Measurements from ENCODE around the gene PRSS33.

Gene PRSS33

GRCh38 chr16:2765462-2766404, 21.6 kb downstream of the PRSS33 start:
- DNase-seq (ENCODE audit: low read depth in 2 of 2, low spot score in 1 of 2): no peak

- no peak for DNase-seq (ENCODE audit: low read depth in 2 of 2, low spot score in 1 of 2)
Measured at GRCh38 chr16:2764718-2765117, 22.6 kb downstream of the PRSS33 start.

DNA sequence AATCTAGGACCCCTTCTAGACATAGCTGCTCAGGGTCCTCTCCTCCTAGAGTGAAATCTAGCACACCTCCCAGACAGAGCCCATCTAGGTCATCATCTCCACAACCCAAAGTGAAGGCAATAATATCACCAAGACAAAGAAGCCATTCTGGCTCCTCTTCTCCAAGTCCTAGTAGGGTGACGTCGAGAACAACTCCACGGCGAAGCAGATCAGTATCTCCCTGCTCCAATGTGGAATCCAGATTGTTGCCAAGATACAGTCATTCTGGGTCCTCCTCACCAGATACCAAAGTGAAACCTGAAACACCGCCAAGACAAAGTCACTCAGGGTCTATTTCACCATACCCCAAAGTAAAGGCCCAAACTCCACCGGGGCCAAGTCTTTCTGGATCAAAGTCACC, 24.2 kb downstream of the PRSS33 start:
- DNase-seq (ENCODE audit: low read depth in 2 of 2, low spot score in 1 of 2): no peak

DNA sequence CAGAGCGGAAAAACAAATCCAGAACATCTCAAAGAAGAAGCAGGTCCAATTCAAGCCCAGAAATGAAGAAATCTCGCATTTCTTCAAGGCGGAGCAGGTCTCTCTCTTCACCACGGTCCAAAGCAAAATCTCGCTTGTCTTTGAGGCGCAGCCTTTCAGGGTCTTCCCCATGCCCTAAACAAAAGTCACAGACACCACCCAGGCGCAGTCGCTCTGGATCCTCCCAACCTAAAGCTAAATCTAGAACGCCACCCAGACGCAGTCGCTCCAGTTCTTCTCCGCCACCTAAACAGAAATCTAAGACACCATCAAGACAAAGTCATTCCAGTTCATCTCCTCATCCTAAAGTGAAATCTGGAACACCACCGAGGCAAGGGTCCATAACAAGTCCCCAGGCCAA, 24.6 kb downstream of the PRSS33 start:
- no peak for DNase-seq (ENCODE audit: low read depth in 2 of 2, low spot score in 1 of 2)

DNA sequence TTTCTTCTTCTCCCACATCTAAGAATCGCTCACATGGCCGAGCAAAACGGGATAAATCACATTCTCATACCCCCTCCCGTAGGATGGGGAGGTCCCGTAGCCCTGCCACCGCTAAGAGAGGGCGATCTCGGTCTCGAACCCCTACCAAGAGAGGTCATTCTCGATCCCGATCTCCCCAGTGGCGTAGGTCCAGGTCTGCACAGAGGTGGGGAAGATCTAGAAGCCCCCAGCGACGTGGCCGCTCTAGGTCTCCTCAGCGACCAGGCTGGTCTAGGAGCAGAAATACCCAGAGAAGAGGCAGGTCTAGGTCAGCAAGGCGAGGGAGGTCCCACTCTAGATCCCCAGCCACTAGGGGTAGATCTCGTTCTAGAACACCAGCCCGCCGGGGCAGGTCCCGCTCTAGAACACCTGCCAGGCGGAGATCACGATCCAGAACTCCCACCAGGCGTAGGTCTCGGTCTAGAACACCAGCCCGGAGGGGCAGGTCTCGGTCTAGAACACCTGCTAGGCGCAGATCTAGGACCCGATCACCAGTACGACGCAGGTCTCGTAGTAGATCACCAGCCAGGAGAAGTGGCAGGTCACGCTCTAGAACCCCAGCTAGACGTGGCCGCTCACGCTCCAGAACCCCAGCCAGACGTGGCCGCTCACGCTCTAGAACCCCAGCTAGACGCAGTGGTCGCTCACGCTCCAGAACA, 25.3 kb downstream of the PRSS33 start:
- DNase-seq (ENCODE audit: low read depth in 2 of 2, low spot score in 1 of 2): no peak

DNA sequence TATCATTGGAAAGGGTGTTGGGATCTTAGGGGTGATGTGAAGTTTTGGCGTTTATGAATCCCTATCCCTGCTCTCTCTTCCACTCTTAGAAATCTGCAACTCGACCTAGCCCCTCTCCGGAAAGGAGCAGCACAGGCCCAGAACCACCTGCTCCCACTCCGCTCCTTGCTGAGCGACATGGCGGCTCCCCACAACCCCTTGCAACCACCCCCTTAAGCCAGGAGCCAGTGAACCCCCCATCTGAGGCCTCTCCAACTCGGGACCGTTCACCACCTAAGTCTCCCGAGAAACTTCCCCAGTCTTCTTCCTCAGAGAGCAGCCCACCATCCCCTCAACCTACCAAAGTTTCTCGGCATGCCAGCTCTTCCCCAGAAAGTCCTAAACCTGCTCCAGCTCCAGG, 25.9 kb downstream of the PRSS33 start:
- no peak for DNase-seq (ENCODE audit: low read depth in 2 of 2, low spot score in 1 of 2)

DNA sequence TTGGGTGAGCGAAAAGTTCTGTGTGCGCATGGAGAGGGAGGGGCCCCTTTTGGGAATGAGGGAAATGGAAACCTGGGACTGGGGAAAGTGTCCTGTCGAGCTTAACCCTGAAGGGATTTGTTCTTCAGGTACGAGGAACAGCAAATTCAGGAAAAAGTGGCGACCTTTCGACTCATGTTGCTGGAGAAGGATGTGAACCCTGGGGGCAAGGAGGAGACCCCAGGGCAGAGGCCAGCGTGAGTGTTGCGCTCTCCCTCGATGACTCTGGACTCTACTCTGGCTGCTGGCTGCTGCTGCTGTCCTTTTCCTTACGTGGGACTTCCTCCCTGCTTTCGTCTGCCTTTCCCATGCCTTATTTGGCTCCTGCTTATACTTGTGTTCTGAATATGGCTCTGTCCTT, 30.0 kb downstream of the PRSS33 start:
- no peak for DNase-seq (ENCODE audit: low read depth in 2 of 2, low spot score in 1 of 2)

GRCh38 chr16:2756288-2757015, 30.9 kb downstream of the PRSS33 start:
- DNase-seq (ENCODE audit: low read depth in 2 of 2, low spot score in 1 of 2): no peak

- DNase-seq (ENCODE audit: low read depth in 2 of 2, low spot score in 1 of 2): no peak
Measured at GRCh38 chr16:2755158-2755557, 32.2 kb downstream of the PRSS33 start.

DNA sequence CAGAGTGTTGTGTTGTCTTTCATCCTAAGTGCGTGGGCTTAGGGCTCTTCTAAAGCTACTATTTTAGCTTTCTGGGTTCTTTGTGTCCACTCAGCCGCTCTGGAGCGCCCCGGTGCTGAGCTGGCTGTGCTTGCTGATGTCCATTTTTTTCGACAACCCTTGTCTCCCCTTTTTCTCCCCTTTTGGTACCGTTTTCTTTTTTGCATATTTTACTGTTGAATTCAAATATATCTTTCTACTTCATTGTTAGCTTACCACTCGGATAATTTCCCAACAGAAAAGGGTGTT, 33.7 kb downstream of the PRSS33 start:
- DNase-seq (ENCODE audit: low read depth in 2 of 2, low spot score in 1 of 2): no peak

GRCh38 chr16:2752850-2753732, 34.3 kb downstream of the PRSS33 start:
- DNase-seq (ENCODE audit: low read depth in 2 of 2, low spot score in 1 of 2): peak in 1 of 2 donors; percentile 24

- peak; percentile 87 to 88 for DNase-seq (ENCODE audit: low read depth in 2 of 2, low spot score in 1 of 2)
Measured at GRCh38 chr16:2752035-2752849, 35.1 kb downstream of the PRSS33 start, which contains the start of gene SRRM2. SRRM2 (plus strand) TSS chr16:2752638; CDS start chr16:2756365, 3,727 bp downstream.

- DNase-seq (ENCODE audit: low read depth in 2 of 2, low spot score in 1 of 2): no peak
Measured at GRCh38 chr16:2751577-2752034, 35.8 kb downstream of the PRSS33 start.

- DNase-seq (ENCODE audit: low read depth in 2 of 2, low spot score in 1 of 2): no peak
Measured at GRCh38 chr16:2749936-2750335, 37.4 kb downstream of the PRSS33 start.

DNA sequence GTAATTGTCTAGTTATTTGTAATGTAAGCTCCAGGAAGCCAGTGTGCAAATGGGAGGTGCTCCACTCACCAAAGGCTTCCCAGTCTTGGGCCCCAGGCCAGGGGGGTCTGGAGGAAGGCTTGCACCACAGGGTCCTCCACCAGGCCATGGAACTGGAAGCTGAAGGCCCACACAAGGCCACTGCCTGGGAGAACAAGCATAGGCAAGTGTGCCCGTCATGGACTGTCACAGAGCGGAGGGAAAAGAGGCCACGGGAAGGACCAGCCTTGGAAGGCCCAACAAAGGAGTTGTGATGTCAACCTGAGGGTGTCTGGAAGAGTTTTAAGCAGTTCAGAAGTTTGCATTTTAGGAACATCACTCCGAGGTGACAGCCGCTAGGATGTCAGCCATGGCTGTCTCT, 37.9 kb downstream of the PRSS33 start:
- DNase-seq (ENCODE audit: low read depth in 2 of 2, low spot score in 1 of 2): no peak

- no peak for DNase-seq (ENCODE audit: low read depth in 2 of 2, low spot score in 1 of 2)
Measured at GRCh38 chr16:2748757-2749455, 38.5 kb downstream of the PRSS33 start.

DNA sequence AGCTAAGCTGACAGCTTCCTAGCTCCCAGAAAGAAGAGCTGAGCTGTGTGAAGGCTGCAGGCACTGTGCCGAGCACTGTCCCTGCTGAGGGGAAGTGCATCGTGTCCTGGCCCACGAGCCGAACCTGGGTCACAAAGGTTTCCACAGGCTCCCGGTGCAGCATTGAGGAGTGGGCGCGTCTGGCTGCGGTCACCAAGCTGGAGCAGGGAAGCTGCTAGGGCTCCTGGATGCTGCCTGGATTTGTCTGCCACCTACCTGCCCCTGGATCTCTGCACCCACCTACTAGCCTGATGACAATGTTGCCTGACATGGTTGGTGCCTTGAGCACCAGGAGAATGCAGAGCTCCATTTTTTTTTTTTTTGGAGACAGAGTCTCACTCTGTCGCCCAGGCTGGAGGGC, 41.4 kb downstream of the PRSS33 start:
- DNase-seq (ENCODE audit: low read depth in 2 of 2, low spot score in 1 of 2): no peak

DNA sequence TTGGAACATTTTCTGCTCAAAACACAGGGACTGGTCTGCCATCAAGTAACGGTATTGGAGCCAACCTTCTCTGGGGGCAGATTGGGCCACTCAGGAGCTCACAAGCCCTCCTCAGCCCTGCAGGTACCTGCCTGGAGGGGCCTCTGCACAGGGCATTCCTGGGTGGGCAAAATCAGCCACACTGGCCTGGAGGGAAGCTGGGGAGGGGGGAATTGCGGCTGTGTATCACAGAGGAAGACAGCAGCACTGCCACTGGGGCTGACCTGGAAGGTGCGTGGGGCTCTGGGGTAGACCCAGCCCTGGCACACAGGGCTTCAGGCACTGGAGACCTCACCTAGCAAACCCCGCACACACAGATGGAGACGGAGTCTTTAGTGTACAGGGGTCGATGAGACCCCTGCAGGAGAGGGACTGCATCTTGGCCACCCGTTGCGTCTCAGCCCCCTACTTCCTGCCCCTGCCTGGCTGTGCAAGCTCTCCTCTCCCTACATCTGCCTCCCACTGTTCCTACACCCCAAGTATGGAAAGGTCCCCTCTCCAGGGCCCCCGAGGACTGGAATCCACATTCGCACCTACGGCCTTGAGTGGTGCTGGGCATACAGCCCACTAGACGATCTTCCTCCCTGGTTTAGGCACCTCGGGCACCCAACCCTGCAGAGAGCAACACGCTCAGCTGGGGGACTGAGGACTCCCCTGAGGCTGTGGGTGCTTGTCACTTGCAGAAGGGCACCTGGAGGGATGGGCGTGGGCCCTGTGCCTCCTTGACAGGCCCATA, 42.1 kb downstream of the PRSS33 start:
- DNase-seq (ENCODE audit: low read depth in 2 of 2, low spot score in 1 of 2): no peak

GRCh38 chr16:2744711-2745110, 42.6 kb downstream of the PRSS33 start:
- no peak for DNase-seq (ENCODE audit: low read depth in 2 of 2, low spot score in 1 of 2)
